CD14-positive monocyte (primary cell): ENCODE results near the gene CCL17. TPM values are rescaled to one million over a fixed set of nuclear protein-coding genes. Genes with fewer than 3 reads are reported as not detected.

ENCODE experiments used
- DNase-seq, 3 donors: peaks; one replicate each; pipeline ENCODE4 v3.0.0-alpha.2; 2011 to 2022
- H2AFZ ChIP-seq: 2 replicates; pipeline ENCODE4 v1.6.0; 2012; ENCODE audit warnings: mild to moderate bottlenecking, low read depth, low read length, inconsistent platforms; ENCODE audit not compliant: insufficient read depth, poor library complexity, severe bottlenecking
- H3K27ac ChIP-seq, 2 donors: 1 replicate in 1 of 2; 2 replicates in 1 of 2; pipeline ENCODE4 v1.5.1; 2012 to 2013; ENCODE audit warnings: low read length in 2 of 2, control low read depth in 1 of 2, inconsistent platforms in 1 of 2, low read depth in 1 of 2, mild to moderate bottlenecking in 1 of 2
- H3K27me3 ChIP-seq, 2 donors: one replicate each; pipeline versions ENCODE4 v1.6.0 to v1.6.1; 2011 to 2013; ENCODE audit warnings: low read length in 2 of 2; ENCODE audit not compliant: control insufficient read depth in 2 of 2, insufficient read depth in 2 of 2
- H3K36me3 ChIP-seq, 2 donors: replicated peaks in 1 of 2; 1 replicate in 1 of 2; 2 replicates in 1 of 2; pipeline versions ENCODE4 v1.5.1 to v1.6.1; 2012 to 2013; ENCODE audit warnings: low read length in 2 of 2, control low read depth in 1 of 2, inconsistent platforms in 1 of 2, mild to moderate bottlenecking in 1 of 2; ENCODE audit not compliant: insufficient read depth in 2 of 2, control insufficient read depth in 1 of 2
- H3K4me1 ChIP-seq, 2 donors: 1 replicate in 1 of 2; 2 replicates in 1 of 2; pipeline versions ENCODE4 v1.5.1 to v1.6.1; 2012 to 2013; ENCODE audit warnings: low read length in 2 of 2, control low read depth in 1 of 2, inconsistent platforms in 1 of 2, mild to moderate bottlenecking in 1 of 2, moderate library complexity in 1 of 2; ENCODE audit not compliant: insufficient read depth in 2 of 2, control insufficient read depth in 1 of 2
- H3K4me2 ChIP-seq: replicated peaks from 2 replicates; pipeline ENCODE3; 2012; ENCODE audit warnings: low read length, moderate library complexity, mild to moderate bottlenecking; ENCODE audit not compliant: poor library complexity, severe bottlenecking; ENCODE audit errors: extremely low read depth
- H3K4me3 ChIP-seq, 3 experiments: fragments of 200-600 bp in 1 of 3; sonication (generic) in 1 of 3; replicated peaks in 1 of 3; 1 replicate in 2 of 3; 2 replicates in 1 of 3; pipeline ENCODE4 v1.5.1; 2011 to 2013; ENCODE audit warnings: low read length in 3 of 3, mild to moderate bottlenecking in 3 of 3, control low read depth in 2 of 3, low read depth in 2 of 3, inconsistent platforms in 1 of 3, moderate library complexity in 1 of 3
- H3K79me2 ChIP-seq: 2 replicates; pipeline ENCODE4 v1.6.0; 2012; ENCODE audit warnings: mild to moderate bottlenecking, control low read depth, inconsistent platforms, low read length, moderate library complexity; ENCODE audit not compliant: insufficient read depth
- H3K9ac ChIP-seq: 2 replicates; pipeline ENCODE4 v1.6.0; 2017; ENCODE audit warnings: low read length, mild to moderate bottlenecking; ENCODE audit not compliant: insufficient read depth, poor library complexity, severe bottlenecking
- H3K9me3 ChIP-seq, 2 donors: replicated peaks in 1 of 2; 1 replicate in 1 of 2; 2 replicates in 1 of 2; pipeline versions ENCODE4 v1.5.1 to v1.6.1; 2012 to 2013; ENCODE audit warnings: low read length in 2 of 2, control low read depth in 1 of 2; ENCODE audit not compliant: control insufficient read depth in 1 of 2, insufficient read depth in 1 of 2
- H4K20me1 ChIP-seq: 2 replicates; pipeline ENCODE4 v1.6.0; 2012; ENCODE audit warnings: mild to moderate bottlenecking, low read length, control low read depth, moderate library complexity; ENCODE audit not compliant: insufficient read depth
- H3K27ac Mint-ChIP-seq, 7 donors: one replicate each; pipeline ENCODE4 v1.8.0; 2020; ENCODE audit warnings: mild to moderate bottlenecking in 7 of 7, mixed read lengths in 7 of 7, moderate library complexity in 6 of 7, inconsistent platforms in 2 of 7
- H3K27me3 Mint-ChIP-seq, 3 donors: one replicate each; pipeline ENCODE4 v1.8.0; 2021 to 2022; ENCODE audit warnings: low read depth in 3 of 3, mild to moderate bottlenecking in 3 of 3, mixed read lengths in 3 of 3, moderate library complexity in 3 of 3, inconsistent platforms in 1 of 3
- H3K36me3 Mint-ChIP-seq, 2 donors: one replicate each; pipeline ENCODE4 v1.8.0; 2020; ENCODE audit warnings: mixed read lengths in 2 of 2, inconsistent platforms in 1 of 2, mild to moderate bottlenecking in 1 of 2
- H3K4me1 Mint-ChIP-seq: one replicate; pipeline ENCODE4 v1.8.0; 2020; ENCODE audit warnings: mild to moderate bottlenecking, mixed read lengths
- H3K4me3 Mint-ChIP-seq, 2 donors: one replicate each; pipeline ENCODE4 v1.8.0; 2020; ENCODE audit warnings: mild to moderate bottlenecking in 2 of 2, mixed read lengths in 2 of 2, moderate library complexity in 1 of 2
- H3K9me3 Mint-ChIP-seq, 7 donors: one replicate each; pipeline ENCODE4 v1.8.0; 2020 to 2022; ENCODE audit warnings: mixed read lengths in 7 of 7, mild to moderate bottlenecking in 6 of 7, moderate library complexity in 6 of 7, inconsistent platforms in 2 of 7
- WGBS: methylation state at CpG from one replicate; pipeline ENCODE4 v1.1.5; 2013; ENCODE audit warnings: missing lambda C conversion rate; ENCODE audit not compliant: insufficient coverage; 5-methylcytosine and 5-hydroxymethylcytosine counted together
- intact Hi-C, 2 donors: fragments of 100-400 bp; cut with micrococcal nuclease; formaldehyde crosslinking; loops; one replicate each; pipeline versions ENCODE4 v1.15.0 to v1.15.1; 2023
- polyA plus RNA-seq, 3 donors: library from polyadenylated mRNA; depleted of rRNA in 1 of 3; unstranded in 2 of 3; stranded (reverse) in 1 of 3; fragments of 300-500 nt in 2 of 3; fragments of >200 nt in 1 of 3; fragmentation: Illumina TruSeq in 2 of 3; gene quantifications; 1 replicate in 2 of 3; 2 replicates in 1 of 3; pipeline ENCODE4 v1.2.3, GENCODE V29; 2012 to 2021
- TF ChIP-seq, protein P1 (sequence below): fragments of 200-600 bp; IDR thresholded peaks from one replicate; pipeline ENCODE4 v1.8.0; 2022; ENCODE audit warnings: antibody characterized with exemption, mild to moderate bottlenecking

Gene CCL17
- polyA plus RNA-seq, 3 donors: not detected

DNA sequence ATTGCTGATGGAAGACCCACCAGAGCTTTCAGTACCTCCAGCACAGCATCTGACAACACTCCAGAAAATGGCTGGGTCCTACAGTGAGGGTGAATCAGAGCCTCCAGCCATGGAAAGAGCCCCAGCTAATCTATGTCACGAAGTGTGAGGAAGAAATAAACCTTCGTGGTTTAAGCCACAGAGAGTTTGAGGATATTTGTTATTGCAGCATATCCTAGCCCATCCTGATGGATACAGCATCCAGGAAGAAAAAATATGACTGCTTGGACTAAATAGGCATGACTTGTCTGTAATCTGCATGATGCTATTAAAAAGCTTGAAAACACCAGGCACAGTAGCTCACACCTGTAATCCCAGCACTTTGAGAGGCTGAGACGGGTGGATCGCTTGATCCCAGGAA lies 13.3 kb upstream of the CCL17 start:
- Mint-ChIP-seq H3K27me3 (peaks cover 14 to 25% (median 19%) of the 10 kb centered on the region in 3 donors), H3K27ac (no peak overlapping the region), H3K4me1 (peaks cover 4% of the 10 kb centered on the region), H3K36me3 (no peaks in the 10 kb centered on the region), H3K4me3 (no peak overlapping the region), H3K9me3 (peaks cover 0 to 11% (median 4%) of the 10 kb centered on the region in 7 donors)
- peaks cover 0 to 10% of the 10 kb centered on the region in 2 donors for H3K27me3 ChIP-seq
- no peak overlapping the region for H3K9ac ChIP-seq
- no peak overlapping the region for H2AFZ ChIP-seq
- H3K9me3 ChIP-seq: peaks cover 0 to 9% of the 10 kb centered on the region in 2 donors
- intact Hi-C loops: no loop called here
- DNase-seq: no peak
- no peak overlapping the region for H3K4me2 ChIP-seq
- WGBS: 86% methylated on average over 3 of the region's 4 CpGs
- H3K4me1 ChIP-seq: peaks cover 0 to 6% of the 10 kb centered on the region in 2 donors
- no peaks in the 10 kb centered on the region for H3K79me2 ChIP-seq
- H4K20me1 ChIP-seq: no peaks in the 10 kb centered on the region
- no peak overlapping the region for H3K4me3 ChIP-seq
- TF ChIP-seq, protein P1, sequence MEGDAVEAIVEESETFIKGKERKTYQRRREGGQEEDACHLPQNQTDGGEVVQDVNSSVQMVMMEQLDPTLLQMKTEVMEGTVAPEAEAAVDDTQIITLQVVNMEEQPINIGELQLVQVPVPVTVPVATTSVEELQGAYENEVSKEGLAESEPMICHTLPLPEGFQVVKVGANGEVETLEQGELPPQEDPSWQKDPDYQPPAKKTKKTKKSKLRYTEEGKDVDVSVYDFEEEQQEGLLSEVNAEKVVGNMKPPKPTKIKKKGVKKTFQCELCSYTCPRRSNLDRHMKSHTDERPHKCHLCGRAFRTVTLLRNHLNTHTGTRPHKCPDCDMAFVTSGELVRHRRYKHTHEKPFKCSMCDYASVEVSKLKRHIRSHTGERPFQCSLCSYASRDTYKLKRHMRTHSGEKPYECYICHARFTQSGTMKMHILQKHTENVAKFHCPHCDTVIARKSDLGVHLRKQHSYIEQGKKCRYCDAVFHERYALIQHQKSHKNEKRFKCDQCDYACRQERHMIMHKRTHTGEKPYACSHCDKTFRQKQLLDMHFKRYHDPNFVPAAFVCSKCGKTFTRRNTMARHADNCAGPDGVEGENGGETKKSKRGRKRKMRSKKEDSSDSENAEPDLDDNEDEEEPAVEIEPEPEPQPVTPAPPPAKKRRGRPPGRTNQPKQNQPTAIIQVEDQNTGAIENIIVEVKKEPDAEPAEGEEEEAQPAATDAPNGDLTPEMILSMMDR: no peak
- no peak overlapping the region for H3K27ac ChIP-seq
- no peaks in the 10 kb centered on the region for H3K36me3 ChIP-seq

DNA sequence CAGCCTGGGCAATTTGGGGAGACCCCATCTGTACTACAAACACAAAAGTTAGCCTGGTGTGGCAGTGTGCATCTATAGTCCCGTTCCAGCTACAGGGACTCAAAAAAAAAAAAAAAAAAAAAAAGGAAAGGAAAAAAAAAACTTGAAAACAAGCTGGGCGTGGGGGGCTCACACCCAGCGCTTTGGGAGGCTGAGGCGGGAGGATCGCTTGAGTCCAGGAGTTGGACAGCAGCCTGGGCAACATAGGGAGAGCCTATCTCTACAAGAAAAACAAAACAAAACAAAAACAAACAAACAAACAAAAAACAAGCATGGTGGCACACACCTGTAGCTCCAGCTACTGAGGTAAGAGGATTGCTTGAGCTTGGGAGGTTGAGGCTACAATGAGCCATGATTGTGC lies 12.9 kb upstream of the CCL17 start:
- Histone ChIP-seq H2AFZ (no peak overlapping the region), H3K36me3 (no peaks in the 10 kb centered on the region), H3K27me3 (peaks cover 0 to 10% of the 10 kb centered on the region in 2 donors), H4K20me1 (no peaks in the 10 kb centered on the region), H3K4me2 (no peak overlapping the region), H3K9me3 (peaks cover 0 to 9% of the 10 kb centered on the region in 2 donors), H3K9ac (no peak overlapping the region), H3K79me2 (no peaks in the 10 kb centered on the region), H3K4me3 (no peak overlapping the region), H3K4me1 (peaks cover 0 to 6% of the 10 kb centered on the region in 2 donors), H3K27ac (no peak overlapping the region)
- Mint-ChIP-seq H3K4me1 (peaks cover 4% of the 10 kb centered on the region), H3K27ac (no peak overlapping the region), H3K4me3 (no peak overlapping the region), H3K27me3 (peaks cover 10 to 25% (median 19%) of the 10 kb centered on the region in 3 donors), H3K9me3 (peaks cover 0 to 11% (median 4%) of the 10 kb centered on the region in 7 donors), H3K36me3 (no peaks in the 10 kb centered on the region)
- intact Hi-C loops: no loop called here
- DNase-seq: no peak
- no CpG with 5 or more reads among the region's 5 CpGs for WGBS
- TF ChIP-seq, protein P1: no peak
